GM19035 (cell line): Measurements from ENCODE around the gene POM121C.
"Not testable (repeated sequence)": the region's sequence is repeated elsewhere in the genome, so short reads cannot be mapped to it uniquely, and the experiment has no call there.

Experiments
- ATAC-seq: cut with Tn5 transposase; IDR thresholded peaks from one replicate; pipeline ENCODE4 v1.9.1; 2021; ENCODE audit not compliant: unreplicated experiment

POM121C gene

DNA sequence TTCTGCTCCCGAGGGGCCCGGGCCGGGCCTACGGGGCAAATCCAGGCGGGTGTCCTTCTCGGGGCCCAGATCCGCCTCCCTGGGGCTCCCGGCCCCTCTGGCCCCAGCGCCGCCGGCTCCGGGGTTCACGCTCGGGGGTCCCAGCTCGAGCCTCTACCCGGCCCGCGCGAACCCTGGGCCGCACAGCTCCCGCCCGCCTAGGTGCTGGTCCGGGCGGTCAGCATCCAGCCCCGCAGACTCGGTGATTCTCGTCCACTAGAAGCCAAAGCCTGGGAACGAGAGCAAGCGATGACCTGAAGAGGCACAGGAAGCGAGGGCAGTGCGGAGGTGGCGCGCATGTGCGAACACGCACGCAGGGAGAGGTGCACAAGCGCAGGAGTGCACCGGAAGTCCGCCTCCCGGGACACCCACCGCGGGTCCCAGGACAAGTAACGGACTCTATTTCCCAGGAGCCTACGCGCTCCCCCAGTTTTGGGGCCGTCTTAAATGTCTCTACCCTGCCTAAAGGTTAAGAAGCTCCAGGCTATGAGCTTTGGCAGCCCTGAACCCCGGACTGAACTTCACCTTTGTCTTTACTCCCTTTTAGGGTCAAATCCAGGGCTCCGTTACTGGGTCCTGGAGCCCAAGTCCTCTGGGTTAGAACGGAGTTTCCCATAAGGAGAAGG lies at the start of gene POM121C:
TSS of gene POM121C (minus strand) at position 321 of the 665 bp plus-strand sequence. CDS start 44,803 bp downstream, outside the sequence.
- peak; percentile 100 for ATAC-seq

DNA sequence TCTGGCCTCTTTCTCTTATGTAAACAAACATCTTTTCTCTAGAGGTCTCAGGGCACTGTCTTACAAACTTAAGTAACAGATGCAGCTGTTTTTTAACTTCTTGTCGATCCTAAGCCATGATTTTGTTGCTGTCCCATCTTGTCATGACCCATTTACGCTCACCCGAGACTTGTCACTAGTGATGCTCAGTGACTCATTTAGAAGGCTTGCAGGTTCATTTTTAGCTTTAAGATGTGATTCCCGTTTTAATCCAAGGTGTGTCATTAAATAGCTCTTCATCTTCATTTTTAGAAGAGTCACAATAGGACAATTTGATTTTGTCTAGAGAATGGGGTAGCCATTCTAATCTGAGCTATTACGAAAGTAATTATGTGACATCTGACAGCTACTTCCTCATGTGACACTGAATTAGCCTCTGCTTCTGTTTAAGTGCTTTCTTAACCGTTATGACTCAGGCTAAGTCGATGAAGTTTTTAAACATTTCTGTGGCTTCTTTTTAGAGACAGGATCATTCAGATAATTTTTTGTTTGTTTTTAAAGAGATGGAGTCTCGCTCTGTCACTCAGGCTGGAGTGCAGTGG lies 48.7 kb upstream of the POM121C start:
- peak; percentile 84 for ATAC-seq

DNA sequence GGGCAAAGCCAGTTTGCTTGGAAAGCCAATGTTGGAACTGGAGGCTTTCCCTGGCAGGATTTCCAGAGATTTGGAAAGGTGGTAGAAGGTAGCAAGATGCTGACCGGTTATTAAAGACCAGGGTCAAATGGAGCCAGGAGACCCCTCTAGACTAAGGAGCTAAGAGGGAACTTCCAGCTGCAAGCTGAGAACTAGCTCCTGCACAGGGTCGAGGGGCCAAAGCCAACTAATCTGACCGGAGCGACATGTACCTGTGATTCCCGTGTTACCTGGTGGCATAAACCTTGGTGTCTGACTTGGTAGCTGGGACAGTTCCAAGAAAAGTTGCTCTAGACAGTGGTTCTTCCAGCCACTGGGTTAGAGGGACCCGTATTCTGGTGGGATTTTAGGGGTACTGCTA lies 47.8 kb upstream of the POM121C start:
- ATAC-seq: no peak

DNA sequence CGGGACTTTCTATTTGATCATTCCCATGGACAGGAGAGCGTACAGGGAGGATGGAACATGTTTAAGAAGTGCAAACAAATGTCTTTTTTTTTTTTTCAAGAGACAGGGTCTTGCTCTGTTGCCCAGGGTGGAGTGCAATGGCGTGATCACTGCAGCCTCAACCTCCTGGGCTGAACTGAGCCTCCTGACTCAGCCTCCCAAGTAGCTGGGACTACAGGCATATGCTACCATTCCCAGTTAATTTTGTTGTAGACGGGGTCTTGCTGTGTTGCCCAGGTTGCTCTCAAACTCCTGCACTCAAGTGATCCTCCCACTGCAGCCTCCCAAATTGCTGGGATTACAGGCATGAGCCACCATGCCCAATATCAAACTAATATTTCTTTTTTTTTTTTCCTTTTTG lies 46.5 kb upstream of the POM121C start:
- ATAC-seq: no peak

DNA sequence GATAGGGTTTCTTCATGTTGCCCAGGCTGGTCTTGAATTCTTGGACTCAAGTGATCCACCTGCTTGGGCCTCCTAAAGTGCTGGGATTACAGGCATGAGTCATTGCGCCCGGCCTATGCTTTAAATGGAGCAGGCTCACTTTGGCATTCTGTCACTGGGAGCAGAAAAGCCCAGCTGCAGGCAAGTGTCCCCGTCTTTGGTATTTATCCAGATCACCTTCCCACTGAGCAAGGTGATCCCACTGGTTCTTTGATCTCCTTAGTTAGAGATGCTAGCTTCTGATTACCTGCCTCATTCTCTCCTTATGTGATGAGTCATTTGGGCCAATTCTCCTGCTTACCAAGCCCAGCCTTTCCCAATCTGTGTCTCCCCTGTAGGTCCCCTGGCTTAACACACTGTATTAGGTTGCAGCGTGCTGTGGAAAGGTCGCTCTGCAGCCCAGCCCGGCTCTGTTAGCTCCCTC lies 45.3 kb upstream of the POM121C start:
- ATAC-seq: no peak

DNA sequence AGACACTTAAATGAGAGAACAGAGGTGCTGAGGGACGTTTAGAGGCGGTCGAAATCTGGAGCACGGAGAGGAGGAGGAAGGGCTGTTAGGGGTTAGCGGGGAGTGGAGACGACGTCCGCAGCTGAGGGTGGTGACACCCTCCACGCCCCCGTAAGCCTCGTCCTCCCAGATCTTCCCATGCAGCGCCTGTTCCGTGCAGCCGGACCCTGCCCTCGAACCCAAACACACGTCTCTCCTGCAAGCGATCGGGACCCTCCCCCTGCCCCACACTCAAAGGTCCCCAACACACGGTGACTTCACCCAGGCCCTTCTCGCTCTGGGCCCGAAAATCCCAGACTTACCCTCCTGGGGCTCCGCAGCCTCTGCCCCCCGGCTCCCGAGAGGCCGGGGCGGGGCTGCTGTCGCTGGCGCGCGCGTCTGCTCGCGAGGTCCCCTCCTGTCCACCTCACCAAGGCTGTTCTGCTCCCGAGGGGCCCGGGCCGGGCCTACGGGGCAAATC lies 41.2 kb upstream of the POM121C start:
- ATAC-seq: peak; percentile 3

DNA sequence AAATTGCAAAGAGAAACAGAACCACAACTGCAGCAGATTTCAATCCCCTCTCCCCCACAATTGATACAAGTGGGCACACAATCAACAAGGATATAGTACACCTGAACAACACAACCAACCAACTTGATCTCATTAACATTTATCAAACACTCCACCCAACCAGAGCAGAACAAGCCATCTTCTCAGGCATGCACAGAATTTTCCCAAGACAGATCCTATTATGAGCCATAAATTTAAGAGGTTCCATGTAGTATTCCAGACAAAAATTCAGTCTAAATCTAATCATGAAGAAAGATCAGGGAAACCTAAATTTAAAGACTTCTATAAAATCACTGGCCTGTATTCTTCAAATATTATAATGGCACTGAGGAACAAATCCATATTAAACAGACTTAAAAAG lies 35.6 kb upstream of the POM121C start:
- not testable (repeated sequence) for ATAC-seq

DNA sequence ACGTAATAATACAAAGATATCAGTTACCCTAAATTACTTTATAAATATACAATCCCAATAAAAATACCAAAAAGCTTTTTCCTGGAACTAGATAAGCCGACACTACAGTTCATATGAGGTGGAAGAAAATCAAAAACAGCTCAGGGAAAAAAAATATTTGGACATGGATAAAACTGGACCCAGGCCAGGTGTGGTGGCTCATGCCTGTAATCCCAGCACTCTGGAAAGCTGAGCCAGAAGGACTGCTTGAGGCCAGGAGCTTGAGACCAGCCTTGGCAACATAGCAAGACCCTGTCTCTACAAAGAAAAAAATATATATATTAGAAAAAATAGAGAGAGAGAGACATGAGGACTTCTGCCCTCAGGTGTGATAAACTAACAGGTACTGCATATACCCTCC lies 32.7 kb upstream of the POM121C start:
- ATAC-seq: not testable (repeated sequence)

DNA sequence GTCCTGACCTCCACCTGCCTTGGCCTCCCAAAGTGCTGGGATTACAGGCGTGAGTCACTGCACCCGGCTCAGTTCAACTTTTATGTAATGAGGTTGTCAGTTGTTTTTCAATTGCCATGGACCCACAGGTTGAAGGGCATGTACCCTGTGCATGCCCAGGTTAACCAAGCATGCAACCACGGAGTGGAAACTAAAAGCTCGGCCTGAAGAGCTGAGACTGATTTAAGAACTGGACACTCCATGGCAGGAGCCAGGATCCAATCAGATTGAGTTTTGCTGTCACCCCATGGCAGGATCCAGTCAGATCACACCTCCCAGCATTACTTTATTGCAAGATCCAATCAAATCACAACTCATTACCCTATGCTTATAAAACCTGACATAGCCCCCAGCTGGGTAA lies 22.9 kb upstream of the POM121C start:
- ATAC-seq: not testable (repeated sequence)

DNA sequence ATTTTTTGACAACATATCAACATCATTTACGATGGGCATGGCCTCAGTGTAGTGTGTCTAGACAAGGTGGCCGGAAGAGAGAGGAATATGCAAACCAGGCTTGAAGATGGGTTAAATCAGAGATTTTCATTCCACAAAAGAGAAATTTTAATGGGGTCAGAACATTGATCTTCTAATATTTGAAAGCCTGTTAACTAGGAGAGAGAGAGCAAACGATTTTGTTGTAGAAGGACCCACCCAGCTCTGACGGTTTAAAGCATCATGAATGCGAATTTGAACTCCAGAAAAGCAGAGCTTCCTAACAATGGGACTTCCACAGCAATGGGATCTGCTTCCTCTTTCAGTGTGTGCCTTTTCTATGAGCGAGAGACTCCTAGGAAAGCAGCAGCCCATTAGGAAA lies 5.9 kb upstream of the POM121C start, which contains the start of gene SPDYE5:
TSS of gene SPDYE5 (plus strand) at position 301 of the 400 bp plus-strand sequence. CDS start 1,728 bp downstream, outside the sequence.
- not testable (repeated sequence) for ATAC-seq

DNA sequence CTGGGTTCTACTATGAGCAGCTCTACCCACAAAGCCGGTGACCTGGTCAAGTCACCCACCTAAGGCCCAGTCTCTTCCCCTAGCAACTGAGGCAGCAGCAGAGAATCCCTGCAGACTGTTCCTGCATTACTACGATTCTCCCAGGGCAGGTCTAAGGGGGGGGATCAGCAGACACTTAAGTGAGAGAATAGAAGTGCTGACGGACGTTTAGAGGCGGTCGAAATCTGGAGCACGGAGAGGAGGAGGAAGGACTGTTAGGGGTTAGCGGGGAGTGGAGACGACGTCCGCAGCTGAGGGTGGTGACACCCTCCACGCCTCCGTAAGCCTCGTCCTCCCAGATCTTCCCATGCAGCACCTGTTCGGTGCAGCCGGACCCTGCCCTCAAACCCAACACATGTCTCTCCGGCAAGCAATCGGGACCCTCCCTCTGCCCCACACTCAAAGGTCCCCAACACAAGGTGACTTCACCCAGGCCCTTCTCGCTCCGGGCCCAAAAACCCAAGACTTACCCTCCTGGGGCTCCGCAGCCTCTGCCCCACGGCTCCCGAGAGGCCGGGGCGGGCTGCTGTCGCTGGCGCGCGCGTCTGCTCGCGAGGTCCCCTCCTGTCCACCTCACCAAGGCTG lies 632 bp downstream of the POM121C start:
- not testable (repeated sequence) for ATAC-seq

DNA sequence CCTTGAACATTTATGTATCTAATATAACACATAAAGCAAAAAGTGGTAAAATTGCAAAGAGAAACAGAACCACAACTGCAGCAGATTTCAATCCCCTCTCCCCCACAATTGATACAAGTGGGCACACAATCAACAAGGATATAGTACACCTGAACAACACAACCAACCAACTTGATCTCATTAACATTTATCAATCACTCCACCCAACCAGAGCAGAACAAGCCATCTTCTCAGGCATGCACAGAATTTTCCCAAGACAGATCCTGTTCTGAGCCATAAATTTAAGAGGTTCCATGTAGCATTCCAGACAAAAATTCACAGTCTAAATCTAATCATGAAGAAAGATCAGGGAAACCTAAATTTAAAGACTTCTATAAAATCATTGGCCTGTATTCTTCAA lies 5.8 kb downstream of the POM121C start:
- not testable (repeated sequence) for ATAC-seq

DNA sequence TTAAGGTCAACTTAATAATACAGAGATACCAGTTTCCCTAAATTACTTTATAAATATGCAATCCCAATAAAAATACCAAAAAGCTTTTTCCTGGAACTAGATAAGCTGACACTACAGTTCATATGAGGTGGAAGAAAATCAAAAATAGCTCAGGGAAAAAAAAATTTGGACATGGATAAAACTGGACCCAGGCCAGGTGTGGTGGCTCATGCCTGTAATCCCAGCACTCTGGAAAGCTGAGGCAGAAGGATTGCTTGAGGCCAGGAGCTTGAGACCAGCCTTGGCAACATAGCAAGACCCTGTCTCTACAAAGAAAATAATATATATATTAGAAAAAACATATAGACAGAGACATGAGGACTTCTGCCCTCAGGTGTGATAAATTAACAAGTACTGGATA lies 8.6 kb downstream of the POM121C start:
- ATAC-seq: not testable (repeated sequence)

DNA sequence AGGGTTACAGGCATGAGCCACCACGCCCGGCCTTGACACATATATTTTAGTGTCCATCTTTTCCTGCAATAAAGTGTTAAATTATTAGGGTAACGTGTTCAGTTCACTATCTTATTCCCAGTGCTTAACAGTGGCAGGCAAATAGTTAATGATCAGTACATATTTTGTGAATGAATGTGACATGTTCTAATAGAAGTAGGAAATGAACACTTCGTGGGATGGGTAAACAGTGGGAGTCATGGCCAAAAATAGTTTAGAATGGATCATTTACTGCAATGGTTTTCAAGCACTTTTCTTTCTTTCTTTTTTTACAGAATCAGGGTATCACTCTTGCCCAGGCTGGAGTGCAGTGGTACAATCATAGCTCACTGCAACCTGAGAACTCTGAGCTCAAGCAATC lies 15.9 kb downstream of the POM121C start:
- ATAC-seq: not testable (repeated sequence)

DNA sequence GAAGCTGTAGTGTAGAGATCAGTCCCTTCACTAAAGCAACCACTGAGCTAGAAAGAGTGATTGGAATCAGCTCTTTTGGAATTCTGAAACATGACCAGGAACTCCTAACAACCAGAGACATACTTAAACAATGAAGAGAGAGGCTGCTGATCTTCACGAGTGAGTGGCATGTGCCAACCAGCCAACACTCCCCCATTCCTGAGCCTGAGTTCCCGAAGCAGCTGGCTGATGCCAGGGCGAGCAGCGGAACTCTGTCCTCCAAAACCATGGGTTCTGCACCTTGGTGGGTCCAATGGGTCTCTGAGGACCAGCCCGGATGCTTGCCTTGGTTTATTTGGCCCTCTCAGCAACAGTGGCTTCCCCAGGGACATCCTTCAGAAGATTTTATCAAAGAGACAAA lies 25.6 kb downstream of the POM121C start:
- not testable (repeated sequence) for ATAC-seq

DNA sequence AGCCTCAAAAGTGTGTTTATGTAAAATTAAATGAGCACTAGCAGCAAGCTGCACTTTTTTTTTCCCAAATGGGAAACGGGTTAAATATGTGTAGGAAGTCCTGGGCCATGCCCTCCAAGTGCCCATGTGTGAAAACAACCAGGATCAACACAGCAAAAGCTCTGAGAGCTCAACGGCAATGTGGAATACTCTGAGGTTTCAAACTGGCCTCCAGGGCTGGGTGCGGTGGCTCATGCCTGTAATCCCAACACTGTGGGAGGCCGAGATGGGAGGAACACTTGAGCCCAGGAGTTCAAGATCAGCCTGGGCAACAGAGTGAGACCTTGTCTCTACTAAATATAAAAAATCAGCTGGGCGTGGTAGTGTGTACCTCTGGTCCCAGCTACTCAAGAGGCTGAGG lies 28.1 kb downstream of the POM121C start:
- ATAC-seq: not testable (repeated sequence)

DNA sequence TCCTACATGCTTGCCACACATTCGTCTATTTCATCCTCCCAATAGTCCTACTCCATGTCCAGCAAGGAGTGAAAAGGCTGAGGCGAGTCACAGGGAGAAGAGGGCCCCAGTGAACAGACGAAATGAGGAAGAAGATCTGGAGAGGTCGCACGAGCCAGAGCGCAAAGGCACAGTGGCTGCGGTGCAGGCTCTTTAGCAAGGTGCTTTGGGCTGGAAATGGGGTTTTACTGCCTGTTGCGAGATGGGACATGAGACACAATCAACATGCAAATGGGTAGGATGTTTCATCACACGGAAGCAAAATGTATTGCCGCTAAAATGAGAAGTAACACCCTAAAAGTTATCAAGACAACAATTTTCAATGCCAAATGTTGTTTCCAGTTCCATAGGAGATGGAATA lies 29.7 kb downstream of the POM121C start:
- ATAC-seq: not testable (repeated sequence)

DNA sequence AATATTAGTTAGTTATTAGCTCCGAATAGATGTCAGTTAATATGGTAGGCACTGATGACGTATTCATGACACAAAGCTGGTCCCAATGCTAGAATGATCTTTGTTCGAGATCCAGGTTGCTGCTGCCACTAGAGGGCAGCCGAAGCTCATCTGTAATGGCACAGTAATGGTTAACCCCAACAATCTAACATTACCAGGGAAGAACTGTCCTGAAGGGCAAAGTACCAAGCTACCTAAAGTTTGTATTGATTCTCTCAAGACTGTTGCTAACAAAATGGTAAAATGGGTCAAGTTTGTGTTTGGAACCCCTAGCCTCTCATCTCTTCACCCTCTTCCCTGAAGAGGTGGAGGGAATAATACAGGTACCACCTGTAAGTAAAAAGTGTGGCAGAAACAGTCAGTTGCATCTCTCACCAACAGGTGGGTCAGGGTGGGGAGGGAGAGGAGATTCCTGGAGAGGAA lies 33.6 kb downstream of the POM121C start:
- peak; percentile 87 for ATAC-seq

DNA sequence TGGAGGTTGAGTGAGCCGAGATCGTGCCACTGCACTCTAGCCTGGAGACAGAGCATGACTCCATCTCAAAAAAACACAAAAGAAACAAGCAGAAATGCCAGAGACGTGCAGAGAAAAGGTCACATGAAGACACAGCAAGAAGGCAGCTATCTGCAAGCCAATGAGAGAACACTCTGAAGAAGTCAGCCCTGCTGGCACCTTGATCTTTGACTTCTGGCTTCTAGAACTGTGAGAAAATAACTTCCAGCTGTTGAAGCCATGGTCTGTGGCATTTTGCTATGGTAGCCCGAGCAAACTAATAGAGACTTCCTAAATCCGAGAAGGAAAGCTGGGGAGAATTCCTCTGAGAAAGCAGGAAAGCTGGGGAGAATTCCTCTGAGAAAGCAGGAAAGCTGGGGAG lies 36.2 kb downstream of the POM121C start:
- ATAC-seq: not testable (repeated sequence)

DNA sequence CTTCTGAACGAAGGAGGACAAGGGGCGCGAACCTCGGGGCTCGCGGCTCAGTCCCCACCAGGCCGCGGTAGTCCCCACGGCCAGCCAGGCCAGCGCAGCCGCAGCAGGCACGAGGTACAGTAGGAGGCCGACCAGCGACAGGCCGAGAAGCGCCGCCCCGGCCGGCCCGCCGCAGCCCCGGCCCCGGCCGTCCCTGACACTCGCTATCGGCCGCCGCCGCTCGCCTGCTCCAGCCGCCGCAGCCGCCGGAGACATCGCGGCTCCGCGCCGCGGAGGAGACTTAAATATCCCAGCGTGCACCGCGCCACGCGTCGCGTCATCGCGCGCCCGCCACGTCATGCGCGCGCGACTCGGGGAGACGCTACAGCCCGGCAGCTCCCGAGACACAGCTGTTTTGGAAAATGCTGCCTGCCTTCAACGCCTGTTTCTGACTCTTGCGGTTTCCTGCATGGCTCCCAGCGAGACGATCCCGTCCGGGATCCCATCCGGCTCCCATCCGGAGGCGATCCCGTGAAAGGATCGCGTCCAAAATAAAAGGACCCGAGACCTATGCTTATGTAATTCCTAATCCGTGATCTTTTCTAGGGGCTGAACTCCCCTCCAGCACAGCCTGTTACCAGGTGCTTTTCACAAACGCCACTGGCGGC lies 43.5 kb downstream of the POM121C start:
- peak; percentile 86 for ATAC-seq

DNA sequence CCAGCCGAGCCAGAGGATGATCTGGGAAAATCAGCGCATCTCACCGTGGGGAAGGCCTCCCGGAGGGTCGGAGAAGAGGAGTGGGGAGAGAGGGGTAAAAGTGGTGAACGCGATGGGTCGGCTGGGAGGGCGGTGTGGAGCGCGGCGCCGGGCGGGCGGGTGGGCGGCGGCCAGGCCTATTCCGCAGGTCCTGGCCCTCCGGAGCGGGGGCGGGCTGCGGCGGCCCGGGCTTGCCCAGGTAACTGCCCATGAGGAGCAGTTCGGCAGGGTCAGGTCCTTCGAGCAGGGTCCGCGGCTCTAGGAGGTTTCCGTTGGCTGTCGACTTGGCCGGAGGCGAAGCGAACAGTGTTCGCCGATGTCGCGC lies 44.0 kb downstream of the POM121C start:
- ATAC-seq: peak; percentile 51
